HK-2 (cell line): ENCODE measurements around the gene GLI2.

Experiments used
- DNase-seq: peaks from one replicate; pipeline ENCODE4 v3.0.0-alpha.2; 2018; ENCODE audit not compliant: unreplicated experiment

Gene GLI2

DNA sequence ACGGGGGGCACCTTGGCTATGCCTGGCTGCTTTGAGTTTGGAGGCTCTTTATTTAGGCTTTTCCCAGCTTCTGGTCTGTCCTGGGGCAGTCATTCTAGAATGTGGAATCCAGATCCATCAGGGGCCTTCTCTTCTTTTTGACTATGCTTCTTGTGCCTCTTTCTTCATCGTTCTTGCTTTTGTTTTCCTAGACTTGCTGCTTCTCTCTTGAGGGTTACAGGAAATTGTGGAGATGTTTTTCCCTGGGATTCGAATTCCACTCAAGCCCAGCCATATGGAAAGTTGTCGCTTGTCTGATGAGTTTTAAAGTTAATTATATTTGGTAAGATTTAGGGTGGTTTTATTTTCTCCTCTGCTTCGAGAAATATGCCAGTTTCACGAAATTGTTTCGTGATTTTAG lies 2.4 kb downstream of the GLI2 start:
- no peak for DNase-seq

DNA sequence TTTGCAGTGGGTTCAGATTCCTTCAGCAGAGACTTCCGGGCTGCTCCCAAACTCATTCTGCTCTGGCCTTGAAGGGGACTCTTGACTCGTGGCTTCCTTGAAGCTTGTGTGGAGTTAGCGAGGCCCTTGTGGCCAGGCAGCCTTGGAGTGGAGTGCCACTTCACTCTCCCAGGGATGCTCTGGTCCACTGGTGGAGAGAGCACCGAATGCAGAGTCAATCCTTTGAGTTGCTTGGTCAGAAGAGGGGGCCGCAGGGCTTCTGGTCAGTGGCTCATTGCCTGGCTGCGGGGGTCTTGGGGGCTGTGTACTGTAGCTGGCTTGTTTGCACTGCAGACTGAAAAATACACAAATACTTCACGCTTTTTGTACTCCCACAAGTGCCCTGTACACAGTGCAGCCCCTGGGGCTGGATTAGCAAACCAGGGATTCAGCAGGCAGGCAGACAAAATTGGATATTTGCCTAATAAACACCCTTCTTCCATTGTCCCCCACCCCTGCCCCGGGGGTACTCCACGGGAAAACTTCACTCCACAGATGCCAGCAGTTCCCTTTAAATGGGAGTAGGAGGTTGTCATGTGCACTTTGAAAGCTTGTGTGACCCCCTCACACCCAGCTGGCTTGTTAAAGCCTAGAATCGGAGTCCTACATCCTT lies 3.2 kb downstream of the GLI2 start:
- no peak for DNase-seq

DNA sequence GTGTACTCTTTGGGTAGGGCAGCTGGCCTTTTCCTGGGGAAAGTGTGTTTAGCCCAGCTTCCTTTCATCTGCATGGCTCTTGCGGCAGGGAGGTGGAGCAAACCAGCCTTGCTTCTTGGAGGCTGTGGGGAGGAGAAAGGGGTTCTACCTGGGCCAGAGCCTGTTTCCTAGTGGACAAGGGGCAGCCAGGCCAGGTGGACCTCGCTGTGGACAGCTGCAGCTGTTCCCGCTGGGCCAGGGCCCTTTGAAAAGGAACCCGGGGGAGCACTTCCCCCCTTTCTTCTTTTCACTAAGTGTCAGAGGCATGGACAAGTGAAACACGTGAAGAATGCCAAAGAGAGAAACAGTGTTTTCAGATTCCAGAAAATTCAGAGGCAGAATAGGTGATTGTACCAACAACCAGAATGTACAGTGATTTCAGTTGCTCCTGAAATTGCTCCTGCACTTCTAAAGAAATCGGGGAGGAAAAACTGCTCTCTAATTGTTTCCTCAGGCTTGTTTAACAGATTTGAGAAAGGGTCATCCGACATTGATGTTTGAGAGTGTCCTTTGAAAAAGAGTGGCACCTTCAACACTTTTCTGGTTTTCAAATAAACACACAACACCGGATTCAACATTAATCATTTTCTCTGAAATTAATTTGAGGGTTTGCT lies 3.9 kb downstream of the GLI2 start:
- DNase-seq: no peak

DNA sequence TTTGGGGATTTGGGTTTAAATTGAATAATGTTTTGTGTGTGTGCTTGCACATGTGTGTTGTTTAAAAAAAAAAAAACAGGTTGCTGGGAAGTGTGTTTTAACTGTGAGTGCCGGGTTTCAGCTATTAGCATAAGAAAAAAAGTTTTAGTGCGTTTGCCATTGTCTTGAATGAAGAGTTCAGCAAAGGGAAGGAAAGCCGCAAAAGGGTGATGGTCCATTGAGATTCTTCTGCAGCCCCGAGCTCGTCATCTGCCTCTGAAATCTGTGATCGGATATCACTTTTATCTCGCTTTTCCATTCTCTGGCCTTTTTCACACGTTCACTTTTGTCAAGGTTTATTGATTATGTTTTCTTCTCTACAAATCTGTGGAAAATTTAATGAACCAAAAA lies 4.7 kb downstream of the GLI2 start:
- no peak for DNase-seq

DNA sequence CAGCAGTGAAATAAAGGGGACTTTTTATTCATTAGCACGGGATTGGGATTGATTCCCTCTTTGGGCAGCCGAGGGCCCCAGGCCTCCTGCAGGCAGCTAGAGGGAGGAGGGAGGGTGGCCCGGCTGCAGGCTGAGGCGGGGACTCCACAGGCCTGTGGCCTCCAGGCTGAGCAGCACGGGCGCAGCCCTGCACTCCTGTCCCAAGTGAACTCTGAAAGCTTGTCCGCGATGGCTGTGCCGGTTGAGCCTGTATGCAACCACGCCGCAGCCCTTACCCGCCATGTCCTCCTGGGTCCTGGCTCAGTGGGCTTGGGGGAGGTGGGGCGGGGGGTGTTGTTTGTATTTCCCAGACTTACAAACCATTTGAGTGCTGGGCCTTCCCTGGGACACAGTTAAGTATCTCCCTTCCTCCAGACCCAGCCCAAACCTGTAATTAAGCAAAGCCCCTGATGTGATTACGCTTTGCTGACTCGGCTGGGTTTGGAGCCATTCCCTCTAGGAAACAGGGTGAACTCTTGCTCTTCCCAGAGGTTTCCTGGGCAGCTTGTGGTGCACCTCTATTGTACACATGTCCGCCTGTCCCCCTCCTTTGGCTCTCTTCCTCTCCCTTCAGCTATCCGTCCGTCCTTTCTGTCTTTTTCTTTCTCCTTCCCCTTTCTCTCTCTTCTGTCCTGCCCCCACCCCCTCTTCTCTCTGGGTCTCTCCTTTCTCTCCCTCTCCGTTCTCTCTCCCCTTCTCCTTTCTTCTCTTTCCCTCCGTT lies 5.3 kb downstream of the GLI2 start:
- DNase-seq: peak; percentile 48

DNA sequence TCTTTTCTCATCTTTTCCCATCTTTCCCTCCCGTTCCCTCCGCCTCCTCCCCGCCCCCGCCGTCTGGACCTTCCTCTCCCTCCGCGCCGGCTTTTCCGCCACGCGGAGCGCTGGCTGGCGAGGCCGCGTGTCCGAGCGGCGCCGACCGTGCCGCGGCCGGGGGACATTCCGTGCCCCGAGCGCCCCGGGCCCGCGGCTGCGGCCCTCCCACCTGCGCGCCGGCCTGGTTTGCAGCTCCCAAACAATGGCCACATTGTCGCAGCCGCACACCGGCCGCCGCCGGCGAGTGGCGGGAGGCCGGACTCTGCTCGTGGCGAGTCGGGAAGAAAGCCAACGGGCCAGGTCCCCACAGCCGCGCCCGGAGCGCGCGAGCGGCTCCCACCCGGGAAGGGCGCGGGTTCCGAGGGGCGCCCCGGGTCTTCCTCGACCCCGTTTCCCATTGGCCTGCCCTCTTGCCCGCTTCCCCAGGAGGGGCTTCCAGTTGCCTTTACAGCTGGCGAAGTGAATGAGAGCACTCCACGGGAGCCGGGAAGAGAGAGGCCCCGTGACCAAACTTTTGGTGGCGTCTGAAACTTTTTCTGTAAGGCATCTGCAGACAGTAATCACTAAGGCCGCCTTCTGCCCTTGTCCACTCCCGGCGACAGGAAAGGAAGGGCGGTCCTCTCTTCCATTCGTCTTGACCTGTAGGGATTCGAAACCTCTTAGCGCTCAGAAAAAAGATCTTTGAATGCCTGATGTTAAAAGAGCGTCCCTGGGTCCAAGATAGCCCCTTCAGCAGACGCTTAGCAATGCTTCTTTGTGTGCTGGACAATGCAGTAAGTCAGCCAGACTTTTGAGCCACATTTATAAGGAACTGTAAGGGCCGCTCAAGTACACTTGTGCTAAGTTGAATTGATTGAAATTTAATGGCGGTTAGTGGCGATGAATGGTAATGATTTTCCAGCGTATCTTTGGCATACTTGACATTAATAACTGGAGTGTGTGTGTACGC lies 6.2 kb downstream of the GLI2 start:
- peak; percentile 41 for DNase-seq

DNA sequence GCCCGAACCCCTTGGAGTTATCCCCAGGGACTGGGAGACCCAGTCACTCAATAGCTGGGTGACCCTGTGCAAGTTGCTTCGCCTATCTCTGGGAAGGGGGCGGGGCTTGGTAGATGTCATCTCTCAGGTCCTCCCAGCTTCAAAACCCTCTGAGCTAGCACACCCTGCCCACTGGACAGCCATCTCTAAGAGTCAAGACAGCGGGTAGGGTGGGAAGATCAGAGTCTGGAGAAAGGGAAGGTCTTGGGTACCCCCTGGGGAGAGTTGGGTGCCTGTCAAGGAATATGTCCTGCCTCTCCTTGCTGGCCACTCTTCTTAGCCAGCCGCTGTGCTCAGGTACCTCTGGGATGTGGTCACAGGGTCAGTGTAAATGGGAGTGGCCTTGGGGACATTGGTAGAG lies 8.0 kb downstream of the GLI2 start:
- no peak for DNase-seq

DNA sequence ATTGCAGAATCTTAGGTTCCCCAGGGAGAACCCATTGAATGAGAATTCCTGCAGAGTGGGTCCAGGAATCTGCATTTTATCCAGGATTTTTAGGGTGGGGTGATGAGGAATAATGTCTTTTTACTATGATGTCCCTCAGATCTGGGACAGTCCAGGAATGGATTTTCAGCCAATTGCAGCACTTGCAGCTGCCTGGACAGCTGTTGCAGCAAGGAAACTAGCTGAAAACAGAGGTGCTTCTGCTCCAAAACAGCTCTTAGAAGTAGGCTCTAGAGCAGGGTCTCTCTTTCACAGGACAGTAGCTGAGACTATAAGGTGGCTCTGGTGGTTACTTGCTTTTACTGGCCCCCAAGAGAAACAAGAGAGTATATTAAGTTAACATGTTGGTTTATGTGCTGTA lies 9.1 kb downstream of the GLI2 start:
- no peak for DNase-seq

DNA sequence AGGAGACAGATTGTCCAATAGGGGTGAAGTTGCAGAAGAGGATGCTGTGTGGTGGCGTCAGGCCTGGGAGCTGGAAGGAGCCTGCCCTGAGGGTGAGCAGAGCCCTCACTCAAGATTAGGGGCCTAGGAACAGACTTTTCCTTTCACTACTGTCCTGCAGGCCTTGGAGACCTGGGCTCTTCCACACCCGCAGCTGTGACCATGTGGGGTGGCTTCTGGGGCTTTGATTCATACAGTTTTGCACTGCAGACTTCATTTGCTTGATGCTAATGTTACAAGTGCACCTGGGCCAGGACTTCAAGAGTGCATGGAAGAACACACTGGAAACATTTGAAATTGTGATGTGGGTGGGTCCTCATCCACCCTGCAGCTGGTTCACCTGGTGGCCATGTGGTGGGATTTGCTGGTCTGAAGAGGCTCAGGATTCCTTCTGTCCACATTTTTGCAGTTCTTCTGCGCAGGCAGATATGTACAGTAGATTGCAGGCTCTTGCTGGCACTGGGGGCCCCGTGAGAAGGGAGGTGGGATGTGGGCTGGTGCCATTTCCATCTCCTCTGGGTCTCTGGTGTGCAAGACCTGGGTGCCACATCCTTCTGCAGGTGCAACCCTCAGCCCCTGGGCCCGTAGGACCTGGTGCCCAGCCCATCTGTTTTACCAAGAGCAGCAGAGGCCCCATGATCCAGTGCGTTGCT lies 9.9 kb downstream of the GLI2 start:
- DNase-seq: no peak

DNA sequence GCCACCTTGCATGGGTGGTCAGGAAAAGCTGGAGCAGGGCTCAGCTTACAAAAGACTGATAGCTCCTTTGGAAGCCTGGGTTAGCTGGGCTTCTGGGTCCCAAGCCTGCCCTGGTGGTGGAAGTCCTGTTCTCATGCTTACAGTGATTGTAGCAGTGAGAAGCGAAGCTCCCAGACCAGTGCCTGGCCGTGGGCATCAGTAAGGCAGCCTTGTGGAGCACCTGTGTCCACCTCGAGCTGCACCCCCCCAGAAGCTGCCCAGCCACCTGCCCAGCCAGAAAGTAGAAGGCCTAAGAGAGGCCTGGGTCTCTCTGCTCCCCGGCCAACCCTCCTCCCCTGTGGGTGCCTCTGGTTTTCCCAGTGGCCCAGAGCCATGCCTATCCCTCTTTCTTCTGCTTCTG lies 10.5 kb downstream of the GLI2 start:
- no peak for DNase-seq

DNA sequence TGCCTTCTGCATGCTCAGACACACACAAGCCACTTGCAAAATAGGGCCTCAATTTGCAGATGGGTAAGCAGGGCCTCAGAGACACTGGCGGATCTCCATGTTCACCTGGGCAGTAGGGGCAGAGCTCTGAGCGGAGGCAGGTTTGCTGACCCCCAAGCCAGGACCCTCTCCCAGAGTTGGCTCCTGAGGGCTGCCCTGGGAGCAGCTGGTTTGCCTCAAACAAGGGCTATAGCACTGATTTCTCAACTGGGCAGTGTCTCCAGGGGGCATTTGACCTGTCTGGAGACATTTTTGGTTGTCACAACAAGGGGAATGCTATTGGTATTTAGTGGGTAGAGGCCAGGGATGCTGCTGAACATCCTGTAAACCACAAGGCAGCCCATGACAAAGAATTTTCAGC lies 11.6 kb downstream of the GLI2 start:
- no peak for DNase-seq

DNA sequence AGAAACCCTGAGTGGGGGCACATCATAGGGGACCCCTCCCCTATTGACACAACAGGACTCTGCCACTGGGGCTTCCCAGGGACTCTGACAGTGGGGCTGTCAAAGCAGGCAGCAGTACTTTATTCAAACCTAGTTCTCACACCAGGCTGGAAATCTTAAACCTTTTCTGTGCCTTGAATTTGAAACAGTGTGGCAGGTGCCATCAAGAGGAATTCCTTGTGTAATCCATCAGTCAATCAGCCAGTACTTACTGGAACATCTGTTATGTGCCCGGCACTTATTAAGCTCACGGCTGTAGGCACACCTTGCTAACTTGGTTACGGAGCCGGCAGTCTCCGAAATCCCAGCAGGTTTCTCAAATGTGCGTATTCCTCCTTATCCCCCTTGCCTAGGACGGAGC lies 12.0 kb downstream of the GLI2 start:
- no peak for DNase-seq

DNA sequence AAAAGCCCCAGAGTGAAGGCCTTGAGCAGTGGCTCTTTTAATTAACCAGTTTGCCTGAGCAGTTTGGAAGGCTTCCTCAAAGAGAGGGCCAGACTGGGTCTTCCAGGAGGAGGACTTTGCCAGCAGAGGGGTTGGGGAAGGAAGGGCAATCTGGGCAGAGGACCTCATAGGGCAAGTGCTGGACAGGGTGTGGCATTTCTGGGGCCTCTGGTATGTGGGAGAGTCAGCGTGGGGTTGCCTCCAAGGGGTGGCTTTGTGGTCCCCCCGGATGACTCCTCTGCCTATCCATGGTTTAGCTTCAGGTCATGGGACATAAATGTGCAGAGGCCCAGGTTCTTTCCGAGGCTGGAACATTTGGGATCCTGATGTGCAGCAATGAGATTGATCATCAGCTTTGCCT lies 12.6 kb downstream of the GLI2 start:
- DNase-seq: no peak

DNA sequence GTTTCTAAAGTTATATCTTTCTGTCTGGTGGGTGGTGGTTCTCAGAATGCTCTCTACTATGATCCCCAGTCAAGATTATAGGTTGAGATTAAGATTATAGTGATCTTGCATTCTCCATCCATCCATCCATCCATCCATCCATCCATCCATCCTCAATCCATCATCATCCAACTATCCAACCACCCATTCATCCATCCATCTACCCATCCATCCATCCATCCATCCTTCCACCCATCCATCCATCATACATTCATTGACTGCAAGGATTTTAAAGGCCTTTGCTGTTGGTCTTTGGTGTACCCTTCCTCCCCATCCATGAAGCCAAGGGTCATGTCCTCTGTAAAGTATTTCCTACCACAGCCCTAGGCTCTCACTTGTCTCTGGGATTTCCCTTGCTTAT lies 13.1 kb downstream of the GLI2 start:
- no peak for DNase-seq

DNA sequence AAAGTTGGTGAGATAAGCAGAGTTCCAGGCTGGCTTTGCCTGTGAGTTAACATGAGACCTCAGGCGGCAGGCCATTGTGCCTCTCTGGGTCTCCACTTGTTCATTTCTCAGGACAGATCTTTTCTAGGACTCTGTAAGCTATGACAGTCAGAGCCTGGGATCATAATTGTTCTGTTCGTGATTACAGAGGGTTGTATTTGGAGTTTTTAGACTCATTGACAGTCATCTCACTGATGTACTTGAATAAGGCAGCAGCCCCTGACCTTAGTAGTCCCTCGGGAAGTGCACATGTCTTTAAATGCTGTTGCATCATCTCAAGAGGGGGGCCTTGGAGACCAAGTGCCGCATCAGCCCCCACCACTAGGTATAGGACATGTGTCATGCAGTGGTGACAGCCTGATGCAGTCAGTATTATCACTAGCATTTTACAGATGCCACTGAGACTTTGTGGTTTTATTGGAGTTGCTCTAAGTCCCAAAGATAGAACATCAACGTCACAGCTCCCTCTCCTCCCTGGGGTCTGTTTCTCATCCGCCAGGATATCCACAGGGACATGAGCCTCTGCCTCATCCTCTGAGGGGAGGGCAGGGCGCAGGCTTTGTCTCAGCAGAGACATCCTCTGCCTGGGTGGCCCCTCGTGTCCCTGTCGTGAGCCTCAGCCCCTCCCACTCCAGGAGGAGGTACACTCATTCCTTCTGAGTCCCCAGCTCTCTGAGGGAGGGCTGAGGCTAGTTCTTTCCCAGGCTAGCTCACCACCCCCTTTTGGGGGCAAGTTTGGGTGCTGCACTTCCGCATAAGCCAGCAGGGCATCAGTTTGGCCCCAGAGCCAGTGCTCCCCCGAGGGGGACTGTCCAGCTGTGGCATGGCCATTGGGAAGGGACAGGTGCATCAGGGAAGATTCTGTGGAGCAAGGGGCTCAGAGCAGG lies 14.1 kb downstream of the GLI2 start:
- DNase-seq: no peak

DNA sequence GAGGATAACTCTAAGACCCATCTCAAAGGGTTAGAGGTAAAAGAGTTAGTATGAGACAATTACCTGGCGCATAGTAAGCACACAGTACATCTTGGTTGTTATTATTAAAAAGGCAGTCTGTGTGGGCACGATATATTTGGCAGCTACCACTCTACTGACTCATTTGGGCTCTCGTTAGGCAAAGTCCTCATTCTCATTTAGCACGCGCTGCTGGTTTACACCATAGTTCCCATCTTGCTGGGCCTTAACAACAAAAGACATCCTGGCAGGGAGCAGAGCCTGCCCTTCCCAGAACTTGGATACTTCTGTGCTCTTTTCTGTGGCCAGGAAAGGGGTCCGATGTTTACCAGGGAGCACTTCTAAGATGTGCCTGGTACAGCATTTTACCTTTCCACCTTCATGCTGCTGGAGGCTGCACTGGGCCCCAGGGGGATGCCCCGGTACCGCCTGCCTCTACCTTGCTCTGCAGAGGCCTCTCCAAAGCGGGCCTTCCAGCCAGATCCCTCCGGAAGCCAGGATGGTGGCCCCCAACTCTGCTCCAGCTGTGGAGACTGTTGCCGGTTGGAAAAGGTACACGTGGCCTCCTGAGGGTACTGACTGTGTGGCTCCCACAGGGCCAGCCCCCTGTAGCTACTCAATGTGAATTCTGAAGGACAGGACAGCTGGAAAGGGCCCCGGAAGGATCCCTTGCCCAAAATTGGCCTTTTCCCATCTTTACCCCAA lies 15.0 kb downstream of the GLI2 start:
- DNase-seq: no peak

DNA sequence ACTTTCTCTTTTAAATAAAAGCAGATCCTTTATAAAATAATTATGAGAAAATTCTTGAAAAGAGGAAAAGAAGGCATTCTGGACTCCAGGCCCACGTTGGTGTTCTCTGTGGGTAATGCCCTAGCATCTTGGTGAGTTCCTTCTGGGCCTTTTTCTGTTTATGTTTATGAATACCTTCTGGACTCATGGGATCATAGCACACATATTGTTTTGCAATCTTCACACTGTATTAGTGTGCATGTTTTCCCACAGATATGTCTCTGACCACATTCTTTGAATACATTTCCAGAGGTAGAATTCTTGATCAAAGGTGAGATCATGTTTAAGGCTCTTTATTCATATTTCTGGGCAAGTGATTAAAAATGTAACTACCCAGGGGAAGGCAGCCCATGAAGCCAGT lies 15.9 kb downstream of the GLI2 start:
- DNase-seq: no peak

DNA sequence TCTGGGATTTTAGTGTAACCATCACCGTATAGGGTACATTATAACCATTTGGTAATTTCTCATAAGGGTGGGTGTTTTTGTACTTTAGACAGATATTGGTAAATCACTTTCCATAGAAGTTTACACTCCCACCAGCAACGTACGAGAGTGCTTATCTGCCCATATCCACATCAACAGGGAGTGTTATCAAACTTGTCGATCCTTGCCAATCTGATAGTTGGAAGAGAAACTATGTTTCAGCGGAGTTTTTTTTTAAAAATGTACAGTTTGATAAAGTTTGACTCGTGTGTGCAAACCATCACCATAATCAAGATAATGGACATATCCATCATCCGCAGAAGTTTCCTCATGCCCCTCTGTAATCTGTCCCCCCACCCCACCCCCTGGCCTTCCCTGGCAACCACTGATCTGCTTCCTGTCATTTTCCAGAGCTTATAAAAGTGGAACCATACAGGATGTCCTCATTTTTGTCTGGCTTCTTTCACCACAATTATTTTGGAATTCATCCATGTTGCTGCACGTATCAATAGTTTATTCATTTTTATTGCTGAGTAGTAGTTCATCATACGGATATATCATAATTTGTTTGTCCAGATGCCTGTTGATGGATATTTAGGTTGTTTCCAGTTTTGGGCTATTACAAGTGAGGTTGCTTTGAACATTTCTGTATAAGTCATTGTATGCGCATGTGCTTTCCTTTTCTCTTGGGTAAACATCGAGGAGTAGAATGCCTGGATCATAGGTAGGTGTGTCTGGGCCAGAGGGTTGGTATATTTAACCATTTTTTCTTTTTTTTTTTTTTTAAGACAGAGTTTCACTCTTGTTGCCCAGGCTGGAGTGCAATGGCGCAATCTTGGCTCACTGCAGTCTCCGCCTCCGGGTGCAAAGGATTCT lies 18.6 kb downstream of the GLI2 start:
- DNase-seq: no peak
